ENCODE data around the gene CAMK4.

CAMK4 gene

DNA sequence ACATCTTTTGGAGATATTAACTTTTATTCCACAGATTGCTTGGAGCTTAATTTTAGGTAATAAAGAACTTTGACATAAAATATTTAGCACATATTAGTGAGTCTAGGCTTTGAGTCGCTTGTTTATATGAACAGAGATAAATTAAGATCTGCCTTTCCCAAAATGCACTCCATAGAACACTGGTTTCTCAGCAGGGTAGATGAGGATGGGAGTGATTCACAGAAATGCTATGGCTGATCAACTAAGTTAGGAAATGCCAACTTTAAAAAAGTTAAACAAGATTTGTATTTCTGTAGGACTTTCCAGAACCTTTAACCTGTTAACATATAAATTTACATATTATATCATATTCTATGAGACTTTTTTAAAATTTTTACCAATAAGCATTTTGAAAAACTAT, 222.9 kb downstream of the CAMK4 start:
- no peak for DNase-seq

DNA sequence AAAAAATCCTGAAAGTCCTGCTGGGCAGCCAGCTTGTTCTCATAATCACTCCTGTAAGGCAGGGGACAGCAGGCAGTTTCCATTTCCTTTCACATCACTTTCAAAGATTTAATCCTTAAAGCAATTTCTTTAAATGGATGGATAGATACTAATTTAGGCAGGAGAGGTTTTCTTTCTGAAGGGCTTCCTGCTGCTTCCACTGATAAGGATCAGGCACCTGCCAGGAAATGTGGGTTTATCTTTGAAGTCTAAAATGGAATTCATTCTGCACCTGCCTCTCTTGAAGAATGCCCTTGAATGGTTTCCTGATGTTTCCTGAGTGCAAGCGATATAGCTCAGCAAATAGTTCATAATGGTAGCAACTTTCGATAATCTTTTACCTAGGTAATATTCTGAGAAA, 223.6 kb downstream of the CAMK4 start:
- no peak for DNase-seq

DNA sequence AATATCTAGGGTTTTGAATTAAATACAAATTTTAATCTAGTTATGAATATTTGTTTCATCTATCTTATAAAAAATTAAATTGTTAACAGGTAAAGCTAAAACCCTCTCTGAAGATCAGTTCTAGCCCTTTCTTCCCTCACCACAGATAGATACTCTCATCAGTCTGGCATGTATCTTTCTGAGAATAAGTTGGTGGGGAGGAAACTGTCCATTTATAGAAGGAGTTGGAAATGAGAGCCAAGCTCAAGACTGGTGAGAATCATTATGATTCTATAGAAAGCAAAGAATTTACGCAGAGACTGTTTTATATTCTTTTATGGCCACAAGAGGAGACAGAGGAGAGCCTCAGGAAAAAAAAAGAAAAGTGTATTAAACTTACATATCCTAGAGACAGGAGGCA, 229.1 kb downstream of the CAMK4 start:
- DNase-seq, result no peak

DNA sequence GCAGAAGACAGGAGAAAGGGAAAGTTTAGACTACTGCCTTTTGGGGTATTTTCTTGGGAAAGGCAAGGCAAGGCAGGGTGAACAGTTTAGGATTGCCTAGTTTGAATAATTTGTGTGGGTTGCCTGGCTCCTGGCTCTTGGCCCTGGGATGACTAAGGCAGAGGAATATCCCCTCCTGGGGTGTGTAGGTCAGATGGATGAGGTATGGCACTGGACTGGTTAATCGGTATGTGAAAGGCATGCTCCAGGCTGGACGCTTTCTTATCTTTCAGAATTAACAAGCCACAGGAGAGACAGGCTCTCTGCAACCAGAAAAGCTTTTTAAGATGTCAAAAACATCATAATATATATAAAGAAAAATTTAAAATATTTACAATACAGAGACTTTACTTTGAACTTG, 229.6 kb downstream of the CAMK4 start:
- no peak for DNase-seq

DNA sequence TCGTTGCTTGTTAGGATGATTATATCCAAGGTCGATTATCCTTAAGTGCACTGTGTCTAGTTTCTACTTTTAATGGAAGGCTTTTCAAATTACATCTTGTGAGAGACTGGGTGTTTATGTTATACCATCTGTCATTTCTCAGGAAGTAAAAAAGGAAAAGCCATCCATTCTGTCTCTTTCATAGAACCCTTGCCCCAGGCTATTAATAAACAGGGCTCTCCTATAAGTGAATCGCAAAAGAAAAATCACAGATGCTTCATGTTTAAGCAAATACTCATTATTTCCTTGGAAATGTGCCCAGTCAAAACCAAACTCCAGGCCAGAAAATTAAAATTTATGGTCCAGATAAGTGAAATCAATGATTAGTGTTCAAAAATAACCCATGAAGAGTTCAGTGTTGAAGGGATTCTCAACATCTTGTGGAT, 230.0 kb downstream of the CAMK4 start:
- DNase-seq, result no peak

DNA sequence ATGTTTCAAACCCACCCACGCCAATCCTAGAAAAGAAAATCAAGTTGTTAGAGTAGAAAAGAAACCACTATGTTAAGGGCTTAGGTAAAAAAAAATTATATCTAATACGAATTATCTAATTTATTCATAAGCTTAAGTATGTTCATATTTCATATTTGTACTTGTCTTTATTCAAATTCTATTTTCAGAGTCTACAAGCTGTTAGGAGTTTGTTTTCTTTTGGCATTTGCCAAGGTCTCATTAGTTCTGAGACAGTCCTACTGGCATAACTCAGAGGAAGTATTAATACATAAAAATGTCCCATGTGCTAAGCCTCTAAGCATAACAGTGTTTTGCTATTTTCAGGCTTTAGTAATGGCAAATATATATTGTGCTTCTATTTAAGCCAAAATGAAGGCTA, 230.6 kb downstream of the CAMK4 start:
- DNase-seq, result no peak

DNA sequence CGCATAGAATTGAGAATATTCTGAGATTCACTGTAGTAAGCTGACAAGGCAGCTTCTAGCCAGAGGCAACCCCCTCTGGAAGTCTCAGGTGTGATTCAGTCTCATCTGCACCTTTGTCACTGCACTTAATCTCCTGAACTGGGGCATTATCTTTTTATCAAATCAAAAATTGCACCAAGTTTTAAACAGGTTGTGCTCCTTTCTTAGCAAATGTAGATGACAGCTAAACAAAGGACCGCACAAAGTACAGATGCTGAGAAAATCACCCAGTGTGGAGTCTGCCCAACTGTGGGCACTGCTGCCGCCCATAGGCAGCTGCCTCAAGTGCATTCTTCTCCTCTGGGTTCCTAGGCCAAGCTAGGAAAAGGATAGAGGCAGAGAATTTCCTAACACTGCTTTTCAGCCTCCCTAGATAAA, 237.1 kb downstream of the CAMK4 start:
- DNase-seq, result no peak

DNA sequence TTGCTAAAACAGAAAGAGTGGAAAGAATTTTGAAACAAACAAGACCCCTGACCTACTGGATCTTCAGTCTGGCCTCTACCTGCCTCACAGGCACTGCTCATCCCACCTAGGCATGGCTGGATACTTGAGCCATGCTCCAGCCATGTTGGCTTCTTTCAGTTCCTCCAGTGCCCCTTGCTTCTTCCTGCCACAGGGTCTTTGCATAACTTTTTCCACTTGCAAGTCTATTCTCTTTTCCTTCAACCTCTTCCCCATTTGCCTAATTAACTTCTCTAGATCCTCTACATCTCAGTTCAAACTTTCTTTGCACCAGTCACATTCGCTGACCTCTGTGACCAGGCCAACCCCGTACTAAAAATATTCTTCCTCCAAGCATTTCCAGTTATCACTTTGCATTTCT, 237.8 kb downstream of the CAMK4 start:
- no peak for DNase-seq

DNA sequence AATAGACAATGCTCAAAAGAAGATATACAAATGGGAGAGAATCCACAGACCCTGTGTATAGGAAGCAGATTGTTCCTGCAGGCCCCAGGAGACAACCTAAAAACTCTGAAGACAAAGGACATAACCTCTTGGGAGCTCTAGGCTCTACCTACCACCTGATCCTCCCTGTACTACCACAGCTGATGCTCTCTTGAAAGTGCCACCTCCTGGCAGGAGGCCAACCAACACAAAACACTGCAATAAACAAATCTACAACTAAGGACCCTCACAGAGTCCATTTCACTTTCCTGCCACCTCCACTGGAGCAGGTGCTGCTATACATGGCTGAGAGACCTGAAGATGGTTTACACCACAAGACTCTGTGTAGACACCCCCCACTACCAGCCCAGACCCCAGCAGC, 239.1 kb downstream of the CAMK4 start:
- DNase-seq, result no peak

DNA sequence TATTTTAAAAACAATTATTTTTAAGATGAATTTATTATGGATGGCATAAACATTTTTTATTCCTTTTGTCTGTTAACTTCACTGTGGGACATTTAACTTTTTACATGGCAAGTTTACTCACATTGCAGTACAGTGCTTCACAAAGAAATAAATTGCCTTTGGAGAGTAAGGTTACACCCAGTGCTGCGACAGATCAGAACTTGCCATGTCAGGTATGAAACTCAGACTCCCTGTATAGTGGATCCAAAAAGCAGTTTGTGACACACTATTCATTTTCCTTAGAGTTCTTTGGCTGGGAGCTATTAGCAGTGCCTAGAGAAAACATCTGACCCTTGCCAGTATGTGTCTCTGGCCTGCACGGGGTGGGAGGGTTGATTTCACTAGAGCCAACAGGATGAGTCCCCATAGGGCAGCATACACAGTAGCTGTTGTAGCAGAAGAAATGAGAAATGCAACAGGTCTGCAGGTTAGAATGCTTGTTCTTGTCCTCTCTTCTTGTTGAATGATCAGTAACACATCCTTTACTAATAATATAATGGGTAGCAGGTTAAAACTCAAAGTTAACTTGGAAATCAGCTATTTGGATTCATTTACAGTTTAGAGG, 245.2 kb downstream of the CAMK4 start:
- no peak for DNase-seq

DNA sequence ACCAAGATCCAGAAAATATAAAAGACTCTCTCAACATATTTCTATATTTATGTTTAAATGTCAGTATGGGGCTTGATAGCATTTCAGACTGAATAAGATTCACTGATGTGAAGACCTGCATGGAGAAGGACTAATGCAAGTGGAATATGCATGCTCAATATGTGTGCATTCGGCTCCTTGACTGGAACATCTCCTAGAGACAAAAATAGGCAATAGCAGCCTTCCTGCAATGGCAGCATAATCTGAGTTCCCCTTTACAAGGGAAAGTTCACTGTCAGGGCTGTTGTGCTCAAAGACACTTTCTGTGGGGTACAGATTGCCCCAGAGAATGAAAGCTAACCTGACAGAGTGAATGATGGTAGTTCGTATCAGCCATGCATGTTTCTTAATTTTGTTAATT, 245.7 kb downstream of the CAMK4 start:
- DNase-seq, result no peak

DNA sequence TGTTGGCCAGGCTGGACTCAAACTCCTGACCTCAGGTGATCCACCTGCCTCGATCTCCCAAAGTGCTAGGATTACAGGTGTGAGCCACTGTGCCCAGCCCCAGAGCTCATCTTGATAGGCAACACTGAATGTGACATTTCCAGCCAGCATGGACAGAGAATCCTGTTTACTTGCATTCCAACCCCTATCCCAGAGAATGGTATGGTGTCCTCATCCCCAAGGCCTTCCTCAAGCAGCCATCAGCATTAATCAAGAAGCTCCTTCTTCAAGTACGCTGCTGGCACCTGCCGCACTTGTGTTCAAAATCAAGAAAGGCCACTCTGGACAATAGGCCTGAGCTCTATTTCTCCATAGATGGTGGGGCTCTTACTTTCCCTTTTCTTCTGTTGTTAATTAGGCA, 247.9 kb downstream of the CAMK4 start:
- no peak for DNase-seq

DNA sequence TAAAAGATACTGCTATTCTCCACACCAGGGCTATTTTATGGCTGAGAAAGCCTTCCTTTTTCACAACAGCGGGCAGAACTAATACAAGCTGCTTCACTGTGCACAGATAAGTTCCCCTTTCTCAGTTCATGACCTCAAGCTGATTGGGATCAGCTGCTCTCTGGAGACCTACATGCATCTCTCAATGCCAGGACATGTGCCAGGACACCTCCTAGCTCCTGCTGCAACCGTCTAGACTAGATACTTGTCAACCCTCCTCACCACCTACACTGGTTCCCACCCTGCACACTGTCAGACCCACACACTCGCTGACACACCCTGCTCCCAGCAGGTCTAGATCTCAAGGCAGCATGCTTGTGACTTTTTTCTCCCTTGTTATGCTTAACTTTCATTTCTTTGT, 248.4 kb downstream of the CAMK4 start:
- DNase-seq, result no peak

DNA sequence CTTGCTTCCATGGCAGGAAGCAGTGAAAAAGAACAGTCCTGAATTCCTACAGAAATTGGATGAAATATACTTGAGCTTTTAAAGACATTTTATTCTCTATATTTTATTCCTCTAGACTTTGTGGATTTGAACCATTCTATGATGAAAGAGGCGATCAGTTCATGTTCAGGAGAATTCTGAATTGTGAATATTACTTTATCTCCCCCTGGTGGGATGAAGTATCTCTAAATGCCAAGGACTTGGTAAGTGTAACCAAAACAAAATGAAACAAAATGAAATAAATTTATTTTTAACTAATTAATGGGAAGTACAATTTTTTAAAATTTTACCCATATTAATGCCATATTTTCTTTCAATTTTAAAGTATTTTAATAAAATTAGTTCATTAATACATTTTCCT, 254.1 kb downstream of the CAMK4 start:
- no peak for DNase-seq

DNA sequence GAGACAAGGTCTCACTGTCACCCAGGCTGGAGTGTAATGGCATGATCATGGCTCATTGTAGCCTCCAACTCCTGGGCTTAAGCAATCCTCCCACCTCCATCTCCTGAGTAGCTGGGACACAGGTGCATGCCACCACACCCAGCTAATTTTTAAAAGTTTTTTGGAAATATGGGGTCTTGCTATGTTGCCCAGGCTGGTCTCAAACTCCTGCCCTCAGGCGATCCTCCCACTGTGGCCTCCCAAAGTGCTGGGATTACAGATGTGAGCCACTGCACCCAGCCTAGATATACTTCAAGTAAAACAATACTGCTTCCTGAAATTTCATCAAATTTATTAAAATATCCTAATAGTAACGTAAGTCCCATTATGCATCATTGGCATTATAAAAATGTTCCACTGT, 254.7 kb downstream of the CAMK4 start:
- no peak for DNase-seq

DNA sequence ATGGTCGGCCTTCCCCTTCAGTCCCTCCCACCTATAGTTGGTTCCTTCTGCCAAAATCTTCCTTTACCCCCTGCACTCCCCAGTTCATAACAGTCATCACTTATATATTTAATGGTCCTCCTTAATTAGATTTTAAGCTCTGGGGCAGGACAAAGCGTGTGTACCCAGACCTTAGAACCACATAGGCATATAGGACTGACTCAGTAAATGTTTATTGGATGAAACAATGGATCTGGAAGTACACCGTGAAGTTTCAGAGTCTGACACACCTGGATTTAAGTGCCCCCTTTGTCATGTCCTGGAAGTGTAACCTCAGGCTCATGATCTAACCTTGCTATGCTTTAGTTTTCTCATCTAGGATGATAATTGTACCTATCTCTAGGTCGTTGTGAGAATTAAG, 256.2 kb downstream of the CAMK4 start:
- no peak for DNase-seq

DNA sequence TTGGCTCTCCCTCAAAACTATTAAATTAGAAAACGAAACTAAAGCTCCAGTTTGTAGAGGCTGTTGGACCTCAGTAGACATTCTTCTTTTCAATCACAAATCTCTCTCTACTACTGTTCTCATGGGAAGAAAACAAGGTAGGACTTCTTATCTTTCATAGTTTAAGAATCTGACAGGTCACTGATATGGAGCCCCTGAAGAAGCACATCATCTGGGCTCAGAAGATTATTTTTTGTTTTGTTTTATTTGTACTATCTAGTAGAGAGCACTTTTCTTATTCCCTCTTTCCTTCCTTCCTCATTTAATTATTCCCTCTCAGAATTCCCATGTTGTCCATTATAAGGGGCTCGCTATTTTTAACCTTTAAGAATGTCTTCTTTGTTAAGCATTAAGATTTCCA, 261.9 kb downstream of the CAMK4 start:
- no peak for DNase-seq

DNA sequence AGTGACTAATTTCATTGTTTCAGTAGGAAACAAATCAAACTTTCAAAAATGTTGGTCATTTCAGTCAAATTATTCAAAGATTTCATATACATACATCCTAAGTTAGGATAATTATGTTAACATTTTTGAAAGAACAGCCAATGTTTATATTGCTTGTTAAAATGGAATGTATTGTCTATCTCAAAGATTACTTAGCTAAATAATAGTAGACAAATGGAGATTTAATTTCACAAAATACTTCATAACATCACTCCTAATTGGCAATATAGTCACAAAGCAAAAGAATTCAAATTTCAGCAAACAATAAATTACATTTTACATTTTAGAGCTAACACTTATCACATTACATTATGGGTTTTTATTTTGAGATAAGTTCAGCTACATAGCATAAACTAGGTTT, 262.7 kb downstream of the CAMK4 start:
- no peak for DNase-seq

DNA sequence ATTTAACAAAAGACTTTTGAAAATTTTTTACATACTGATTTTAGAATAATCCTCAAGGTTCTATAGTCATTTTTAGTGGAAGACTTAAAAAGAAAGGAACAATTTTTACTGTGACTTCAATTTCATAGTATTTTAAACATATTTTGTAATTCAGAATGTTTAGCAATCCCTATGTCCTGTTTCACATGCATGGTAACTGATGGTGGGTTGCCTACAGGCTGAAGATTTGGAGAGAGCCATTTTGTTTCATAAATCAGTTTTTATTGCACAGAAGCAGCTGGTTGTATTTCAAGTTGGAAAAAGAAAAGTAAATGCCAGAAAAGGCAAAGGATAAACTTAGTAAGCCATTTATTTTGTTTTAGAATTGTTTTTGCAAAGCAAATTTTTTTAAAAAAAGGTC, 264.2 kb downstream of the CAMK4 start:
- no peak for DNase-seq

DNA sequence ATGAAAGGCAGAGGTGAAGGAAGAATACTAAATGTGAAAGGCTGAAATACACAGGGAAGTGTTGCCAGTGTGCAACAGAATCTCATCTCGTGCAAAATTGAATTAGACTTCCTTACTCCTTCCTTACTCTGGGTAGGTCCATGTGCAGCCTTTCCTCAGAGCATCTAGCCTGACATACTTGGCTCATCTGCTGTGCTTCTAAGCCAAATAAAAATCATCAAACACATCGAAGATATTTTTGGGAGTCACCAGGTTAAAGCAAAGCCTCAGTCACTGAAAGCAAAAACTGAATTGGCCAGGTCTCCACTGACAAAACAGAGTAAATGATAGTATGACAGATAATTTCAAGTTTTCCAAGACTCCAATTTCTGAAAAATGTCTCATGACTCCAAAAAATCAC, 268.8 kb downstream of the CAMK4 start:
- DNase-seq, result no peak

DNA sequence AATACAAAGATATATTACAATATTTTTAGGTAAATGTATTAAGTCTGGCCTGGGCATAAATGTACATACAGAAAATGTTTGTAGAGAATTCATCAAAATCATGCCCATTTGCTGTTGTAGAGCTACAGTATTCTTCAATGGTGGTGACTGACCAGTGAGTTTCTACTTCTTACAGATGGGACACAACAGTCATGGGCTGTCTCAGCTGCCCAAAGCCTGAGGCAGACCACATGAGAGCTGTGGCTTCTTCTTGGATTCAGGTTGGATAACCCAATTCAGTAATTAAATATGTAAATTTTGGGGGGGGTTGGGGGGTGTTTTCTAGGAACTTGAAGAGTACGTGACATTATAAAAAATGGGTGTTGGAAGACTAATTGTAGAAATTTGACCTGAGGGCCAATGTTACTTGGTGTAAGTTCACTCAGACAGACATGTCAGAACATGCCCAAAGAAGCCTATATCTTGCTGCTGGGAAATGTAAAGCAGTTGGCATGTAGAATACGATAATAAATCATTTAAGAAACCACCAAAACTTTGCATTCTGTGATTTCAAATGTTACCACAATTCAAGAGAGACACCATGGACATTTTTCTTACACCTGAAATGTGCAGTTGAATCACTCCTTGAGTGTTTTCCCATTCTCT, 270.3 kb downstream of the CAMK4 start:
- no peak for DNase-seq

DNA sequence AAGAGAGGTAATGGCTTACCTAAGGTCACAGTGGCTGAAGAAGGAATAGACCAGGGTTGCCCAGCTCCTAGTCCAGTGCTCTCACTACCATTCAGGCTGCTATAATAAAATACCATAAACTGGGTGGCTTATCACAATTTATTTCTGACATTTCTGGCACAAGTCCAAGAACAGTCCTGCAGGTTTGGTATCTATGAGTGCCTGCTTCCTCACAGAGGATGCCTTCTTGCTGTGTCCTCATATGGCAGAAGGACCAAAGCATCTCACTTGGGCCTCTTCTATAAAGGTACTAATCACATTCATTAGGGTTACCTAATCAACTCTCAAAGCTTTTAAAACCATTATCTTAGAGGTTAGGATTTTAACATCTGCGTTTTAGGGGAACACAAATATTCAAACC, 271.0 kb downstream of the CAMK4 start:
- DNase-seq, result no peak

DNA sequence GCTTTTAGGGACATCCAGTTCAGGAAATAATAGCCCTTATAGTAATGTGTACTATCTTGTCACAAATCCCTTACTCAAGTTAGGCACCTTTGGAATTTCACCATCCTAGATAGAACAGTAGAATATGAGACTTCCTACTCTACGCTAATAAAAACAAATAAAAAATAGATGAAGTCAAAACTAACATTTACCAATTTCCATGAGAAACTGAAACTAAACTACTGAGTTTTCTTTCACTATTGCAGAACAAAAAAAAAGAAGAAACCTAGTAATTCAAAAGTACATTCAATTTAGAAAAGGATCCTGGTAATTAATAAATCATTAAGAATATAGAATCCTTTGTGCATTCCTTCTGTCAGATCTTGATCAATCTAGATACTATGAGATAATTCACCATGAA, 274.2 kb downstream of the CAMK4 start:
- no peak for DNase-seq

DNA sequence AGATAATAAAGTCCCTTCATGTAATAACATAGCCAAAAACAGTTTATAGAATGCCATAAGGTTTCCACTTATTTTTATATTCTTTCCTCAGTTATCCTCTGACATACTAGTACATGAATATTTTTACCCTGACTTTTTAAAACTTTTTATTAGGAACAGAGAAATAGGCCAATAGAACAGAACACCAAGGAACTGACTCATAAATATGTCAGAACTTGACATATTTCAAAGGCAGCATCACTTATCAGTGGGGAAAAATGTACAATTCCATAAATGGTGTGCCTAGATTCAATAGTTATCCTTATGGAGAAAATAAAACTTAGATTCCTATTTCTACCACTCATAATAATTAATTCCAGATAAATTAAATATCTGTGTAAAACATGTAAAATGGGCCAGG, 278.8 kb downstream of the CAMK4 start:
- DNase-seq, result no peak

DNA sequence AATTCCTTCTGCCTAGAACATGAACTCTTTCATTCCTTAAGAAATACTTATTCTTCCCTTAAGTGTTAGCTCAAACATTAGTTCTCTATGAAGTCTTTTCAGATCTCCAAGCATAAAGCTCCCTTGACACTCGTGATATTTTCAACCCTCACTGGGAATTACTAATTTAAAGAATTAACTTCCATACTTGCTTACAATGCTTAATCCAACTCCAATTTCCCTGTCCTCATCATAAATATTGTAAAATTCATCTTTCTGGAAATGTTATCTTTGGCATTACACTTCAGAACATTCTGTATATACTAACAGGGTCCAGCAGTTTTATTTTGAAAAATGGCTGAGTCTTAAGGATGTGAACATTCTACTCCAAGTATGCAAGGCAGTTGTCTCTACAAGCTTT, 280.9 kb downstream of the CAMK4 start:
- DNase-seq, result no peak

All from activated effector memory CD4-positive, alpha-beta T cell treated with Interleukin-2 at 50 U/mL for 16 hours (primary cell).